H1 (cell line): ENCODE measurements around the gene UGT1A8. TPM values are rescaled to one million over a fixed set of nuclear protein-coding genes. Genes with fewer than 3 reads are reported as not detected.

Experiments used
- CTCF ChIA-PET: fragments of 300-600 bp; sonication (Branson Sonifier 250); formaldehyde crosslinking; loops from one replicate; lab custom pipeline; 2021; ENCODE audit not compliant: partially characterized antibody; lab: Charles Lee
- POLR2A ChIA-PET: fragments of 300-600 bp; sonication (Branson Sonifier 250); formaldehyde crosslinking; loops from one replicate; lab custom pipeline; 2021; ENCODE audit warnings: inconsistent platforms; ENCODE audit not compliant: partially characterized antibody; lab: Charles Lee
- DNase-seq, 2 experiments: peaks; one replicate each; pipeline versions ENCODE4 v3.0.0 to v3.0.0-alpha.2; 2010 to 2022; ENCODE audit warnings: low spot score in 2 of 2, low read depth in 1 of 2, mixed read lengths in 1 of 2
- FAIRE-seq: peaks from 2 replicates; lab custom pipeline; 2011; peaks lifted over from hg19 to GRCh38; lab: Jason Lieb, UNC
- H2AFZ ChIP-seq: 2 replicates; pipeline ENCODE4 v1.8.1; 2012; ENCODE audit warnings: low read length, inconsistent platforms
- H2AK5ac ChIP-seq: 2 replicates; pipeline ENCODE4 v1.6.1; 2013; ENCODE audit warnings: low read depth, low read length
- H2BK120ac ChIP-seq: replicated peaks from 2 replicates; pipeline ENCODE3; 2013; ENCODE audit warnings: low read depth, low read length, inconsistent platforms
- H2BK12ac ChIP-seq: 2 replicates; pipeline ENCODE4 v1.6.1; 2013; ENCODE audit warnings: low read depth, low read length
- H2BK15ac ChIP-seq: 2 replicates; pipeline ENCODE4 v1.6.1; 2013; ENCODE audit warnings: low read length
- H2BK20ac ChIP-seq: 2 replicates; pipeline ENCODE4 v1.6.1; 2013; ENCODE audit warnings: low read length
- H2BK5ac ChIP-seq: 2 replicates; pipeline ENCODE4 v1.6.1; 2013; ENCODE audit warnings: low read depth, low read length
- H3K14ac ChIP-seq: 2 replicates; pipeline ENCODE4 v1.6.1; 2013; ENCODE audit warnings: inconsistent platforms; ENCODE audit not compliant: insufficient read length
- H3K18ac ChIP-seq: 2 replicates; pipeline ENCODE4 v1.6.1; 2013; ENCODE audit warnings: low read length; ENCODE audit errors: extremely low read depth
- H3K23ac ChIP-seq: 2 replicates; pipeline ENCODE4 v1.6.1; 2013; ENCODE audit warnings: inconsistent platforms; ENCODE audit not compliant: insufficient read length
- H3K23me2 ChIP-seq: 2 replicates; pipeline ENCODE4 v1.6.1; 2013; ENCODE audit warnings: low read depth, low read length
- H3K27ac ChIP-seq: 2 replicates; pipeline ENCODE4 v1.6.1; 2011; ENCODE audit warnings: low read depth, low read length, inconsistent platforms
- H3K27me3 ChIP-seq, 4 experiments: replicated peaks in 1 of 4; 1 replicate in 1 of 4; 2 replicates in 3 of 4; pipeline versions ENCODE4 v1.6.1 to v1.8.1; 2011 to 2013; ENCODE audit warnings: low read length in 3 of 4, mild to moderate bottlenecking in 3 of 4, inconsistent platforms in 2 of 4, mixed read lengths in 2 of 4, moderate library complexity in 1 of 4; ENCODE audit not compliant: control insufficient read depth in 3 of 4, insufficient read depth in 3 of 4; ENCODE audit errors: extremely low read depth in 1 of 4
- H3K36me3 ChIP-seq, 4 experiments: 2 replicates each; pipeline versions ENCODE4 v1.6.1 to v1.8.1; 2011 to 2013; ENCODE audit warnings: mild to moderate bottlenecking in 4 of 4, low read length in 3 of 4, moderate library complexity in 2 of 4, control low read depth in 1 of 4, inconsistent platforms in 1 of 4; ENCODE audit not compliant: insufficient read depth in 4 of 4, control insufficient read depth in 2 of 4
- H3K4ac ChIP-seq: replicated peaks from 2 replicates; pipeline ENCODE3; 2013; ENCODE audit warnings: low read length, low read depth, mixed read lengths, inconsistent platforms; ENCODE audit not compliant: insufficient read length
- H3K4me1 ChIP-seq, 4 experiments: replicated peaks in 1 of 4; 1 replicate in 1 of 4; 2 replicates in 3 of 4; pipeline versions ENCODE4 v1.6.1 to v1.8.1; 2011 to 2013; ENCODE audit warnings: low read length in 3 of 4, inconsistent platforms in 2 of 4, mixed read lengths in 1 of 4; ENCODE audit not compliant: insufficient read depth in 4 of 4, control insufficient read depth in 3 of 4
- H3K4me2 ChIP-seq, 2 experiments: 2 replicates each; pipeline versions ENCODE4 v1.6.1 to v1.8.1; 2011 to 2013; ENCODE audit warnings: low read depth in 2 of 2, low read length in 2 of 2, control low read depth in 1 of 2, inconsistent platforms in 1 of 2, mild to moderate bottlenecking in 1 of 2; ENCODE audit not compliant: insufficient read depth in 1 of 2
- H3K4me3 ChIP-seq, 4 experiments: fragments of 200-600, 300-600 bp in 1 of 4; sonication (generic), shearing (Covaris generic), sonication (Bioruptor Twin) in 1 of 4; 2 replicates each; pipeline versions ENCODE4 v1.5.1 to v1.8.1; 2011 to 2016; ENCODE audit warnings: low read length in 4 of 4, low read depth in 3 of 4, control low read depth in 2 of 4, inconsistent platforms in 2 of 4, mild to moderate bottlenecking in 2 of 4, mixed read lengths in 1 of 4, moderate library complexity in 1 of 4; ENCODE audit not compliant: insufficient read depth in 2 of 4; ENCODE audit errors: extremely low read depth in 1 of 4
- H3K56ac ChIP-seq: replicated peaks from 2 replicates; pipeline ENCODE3; 2013; ENCODE audit warnings: low read depth, mild to moderate bottlenecking, mixed read lengths, low read length, inconsistent platforms; ENCODE audit not compliant: insufficient read length
- H3K79me1 ChIP-seq: 2 replicates; pipeline ENCODE4 v1.6.1; 2013; ENCODE audit warnings: low read depth, low read length, control low read depth
- H3K79me2 ChIP-seq, 2 experiments: 2 replicates each; pipeline versions ENCODE4 v1.6.1 to v1.8.1; 2012 to 2013; ENCODE audit warnings: low read length in 2 of 2, mild to moderate bottlenecking in 2 of 2, inconsistent platforms in 1 of 2; ENCODE audit not compliant: insufficient read depth in 2 of 2, control insufficient read depth in 1 of 2
- H3K9ac ChIP-seq, 4 experiments: replicated peaks in 1 of 4; 1 replicate in 1 of 4; 2 replicates in 3 of 4; pipeline versions ENCODE4 v1.6.1 to v1.8.1; 2011 to 2013; ENCODE audit warnings: low read depth in 3 of 4, low read length in 3 of 4, control low read depth in 2 of 4, mild to moderate bottlenecking in 2 of 4, moderate library complexity in 2 of 4, inconsistent platforms in 1 of 4; ENCODE audit errors: extremely low read depth in 1 of 4
- H3K9me3 ChIP-seq, 2 experiments: 2 replicates each; pipeline versions ENCODE4 v1.6.1 to v1.8.1; 2012 to 2013; ENCODE audit warnings: mild to moderate bottlenecking in 2 of 2, moderate library complexity in 2 of 2, control low read depth in 1 of 2, inconsistent platforms in 1 of 2, low read depth in 1 of 2, low read length in 1 of 2, mixed read lengths in 1 of 2; ENCODE audit not compliant: insufficient read depth in 2 of 2
- H4K20me1 ChIP-seq, 2 experiments: replicated peaks in 1 of 2; 2 replicates each; pipeline versions ENCODE3 to v1.8.1; 2011 to 2013; ENCODE audit warnings: inconsistent platforms in 2 of 2, low read length in 2 of 2, mild to moderate bottlenecking in 1 of 2; ENCODE audit not compliant: insufficient read depth in 2 of 2, control insufficient read depth in 1 of 2
- H4K5ac ChIP-seq: 2 replicates; pipeline ENCODE4 v1.6.1; 2013; ENCODE audit warnings: low read length, low read depth, mixed read lengths, inconsistent platforms; ENCODE audit not compliant: insufficient read length
- H4K8ac ChIP-seq: 2 replicates; pipeline ENCODE4 v1.8.0; 2013; ENCODE audit warnings: mild to moderate bottlenecking, moderate library complexity, low read length, inconsistent platforms; ENCODE audit not compliant: insufficient read depth; ENCODE audit errors: extremely low read depth
- H4K91ac ChIP-seq: replicated peaks from 2 replicates; pipeline ENCODE3; 2013; ENCODE audit warnings: low read length, mixed read lengths, inconsistent platforms; ENCODE audit not compliant: insufficient read length
- BCL11A ChIP-seq, 2 experiments: IDR thresholded peaks; one replicate each; pipeline ENCODE4 v1.6.1; 2011; ENCODE audit warnings: low read depth in 2 of 2, low read length in 2 of 2, mild to moderate bottlenecking in 2 of 2
- EGR1 ChIP-seq: IDR thresholded peaks from 2 replicates; pipeline ENCODE4 v1.6.1; 2011; ENCODE audit warnings: low read depth, low read length, borderline replicate concordance
- RAD21 ChIP-seq, 2 experiments: IDR thresholded peaks in 1 of 2; conservative IDR thresholded peaks in 1 of 2; 2 replicates each; pipeline ENCODE4 v1.6.1; 2011; ENCODE audit warnings: low read depth in 2 of 2, low read length in 2 of 2, improper control_type of control experiment in 1 of 2, inconsistent platforms in 1 of 2, mild to moderate bottlenecking in 1 of 2, moderate library complexity in 1 of 2
- RXRA ChIP-seq: IDR thresholded peaks from 2 replicates; pipeline ENCODE4 v1.6.1; 2011; ENCODE audit warnings: low read depth, mild to moderate bottlenecking, low read length, moderate library complexity; ENCODE audit not compliant: insufficient read depth
- SP2 ChIP-seq: IDR thresholded peaks from 2 replicates; pipeline ENCODE4 v1.6.1; 2012; ENCODE audit warnings: mild to moderate bottlenecking, low read length, inconsistent platforms
- TAF1 ChIP-seq: IDR thresholded peaks from 2 replicates; pipeline ENCODE4 v1.6.1; 2011; ENCODE audit warnings: mild to moderate bottlenecking, low read depth, low read length
- WGBS, 2 experiments: shearing (Covaris generic) in 1 of 2; methylation state at CpG; one replicate each; pipeline versions ENCODE4 v1.1.6 to v1.1.7; 2013 to 2015; ENCODE audit warnings: low lambda C conversion rate in 2 of 2, mixed read lengths in 2 of 2, inconsistent platforms in 1 of 2, low coverage in 1 of 2, missing lambda C conversion rate in 1 of 2; ENCODE audit not compliant: insufficient replicate concordance in 2 of 2, insufficient coverage in 1 of 2, insufficient read length in 1 of 2; ENCODE audit errors: extremely low coverage in 1 of 2, missing lambda C conversion rate in 1 of 2; 5-methylcytosine and 5-hydroxymethylcytosine counted together
- polyA plus RNA-seq, 7 experiments: library from polyadenylated mRNA; depleted of rRNA in 3 of 7; stranded (reverse) in 5 of 7; unstranded in 2 of 7; fragments of >200 nt in 5 of 7; fragments of 200-250 nt in 2 of 7; gene quantifications; 1 replicate in 5 of 7; 2 replicates in 1 of 7; 4 replicates in 1 of 7; pipeline versions ENCODE4 v1.2.1 to v1.2.3, GENCODE V29; 2011 to 2013; ENCODE audit warnings: missing spikeins in 2 of 7, mixed read lengths in 2 of 7
- total RNA-seq: library from RNA; stranded (reverse); fragmentation: NEBNext Ultra II Directional; extraction: Animal tissue kit (Norgen Biotek cat#: 25700); gene quantifications from 2 replicates; pipeline ENCODE4 v1.2.1, GENCODE V29; 2021

The UGT1A8 gene
- total and polyA plus RNA-seq, 2 of the 8 experiments (the other 6 are each of a cell fraction or from before 2014, with no cell fraction given): not detected

- no peak overlapping the region for H2BK15ac ChIP-seq
- 0 out of 2 replicates have a peak overlapping the region, but pooled peaks have one; percentile 88 for H2BK20ac ChIP-seq
- H2BK5ac ChIP-seq: 0 out of 2 replicates have a peak overlapping the region, but pooled peaks have one; percentile 17
- H2AK5ac ChIP-seq: no peak overlapping the region
- H3K27me3 ChIP-seq: no peaks in the 10 kb centered on the region
- H2BK12ac ChIP-seq: no peak overlapping the region; the same call in 1 of the 2 replicates
- H3K4ac ChIP-seq: no peak overlapping the region
- no peaks in the 10 kb centered on the region for H3K79me2 ChIP-seq
- no peak for TF ChIP-seq BCL11A (IDR thresholded peaks at IDR 0.05; ENCODE audit: low read depth in 2 of 2, low read length in 2 of 2)
- TF ChIP-seq SP2: no peak
- no peak for TF ChIP-seq TAF1
- no peak for TF ChIP-seq RXRA
- no peak for TF ChIP-seq EGR1
- no peak for TF ChIP-seq RAD21 (IDR thresholded peaks at IDR 0.05 in 1 of 2, conservative IDR thresholded peaks at IDR 0.05 in 1 of 2; ENCODE audit: low read depth in 2 of 2, low read length in 2 of 2)
- H3K9ac ChIP-seq: no peak overlapping the region
- DNase-seq (no peak), FAIRE-seq (no peak)
- no peaks in the 10 kb centered on the region for H3K79me1 ChIP-seq
- no peak overlapping the region for H3K4me2 ChIP-seq
- H3K14ac ChIP-seq: no peak overlapping the region
- POLR2A ChIA-PET: no interaction called here
- H3K18ac ChIP-seq: peak overlapping the region; percentile 20; the same call in 1 of the 2 replicates
- 92% methylated on average over 8 of the region's 8 CpGs; no CpG with 5 or more reads in 1 of the 2 experiments for WGBS, 2 experiments
- no peak overlapping the region for H4K91ac ChIP-seq
- no peaks in the 10 kb centered on the region for H4K20me1 ChIP-seq
- CTCF ChIA-PET: interaction anchor here (0.8 to 3.1 kb wide), 2 partner anchors 9 to 12 kb away, joined by 3 to 12 read pairs; partner anchors contain the start of gene UGT1A5
- H3K36me3 ChIP-seq: no peaks in the 10 kb centered on the region
- H4K8ac ChIP-seq: no peak overlapping the region
- H3K4me3 ChIP-seq: no peak overlapping the region
- no peak overlapping the region for H2BK120ac ChIP-seq
- H3K23me2 ChIP-seq: no peaks in the 10 kb centered on the region
- H3K4me1 ChIP-seq: peaks cover 0 to 4% (median 0%) of the 10 kb centered on the region in 4 experiments; a peak in 1 of 7 replicates
- peak overlapping the region; percentile 20 for H4K5ac ChIP-seq
- H2AFZ ChIP-seq: peak overlapping the region; percentile 40; the same call in 1 of the 2 replicates
- no peak overlapping the region for H3K23ac ChIP-seq
- no peaks in the 10 kb centered on the region for H3K9me3 ChIP-seq
- no peak overlapping the region for H3K27ac ChIP-seq
- no peak overlapping the region for H3K56ac ChIP-seq
These were observed 82.1 kb downstream of the UGT1A8 start for GRCh38 chr2:233699424-233700027.
